Astrocyte (in vitro differentiated cells and primary cell): ENCODE results near the gene GALK2. TPM values are rescaled to one million over a fixed set of nuclear protein-coding genes. Genes with fewer than 3 reads are reported as not detected.

Experiments
- DNase-seq: peaks from one replicate; pipeline ENCODE4 v3.0.0-alpha.2; 2010; ENCODE audit warnings: low read depth
- FAIRE-seq: peaks from 2 replicates; lab custom pipeline; 2011; peaks lifted over from hg19 to GRCh38; lab: Jason Lieb, UNC
- H2AFZ ChIP-seq: 2 replicates; pipeline ENCODE4 v1.6.0; 2012; ENCODE audit warnings: low read depth, low read length, inconsistent platforms
- H3K27ac ChIP-seq: 2 replicates; pipeline ENCODE4 v1.5.1; 2011; ENCODE audit warnings: low read depth, low read length, inconsistent platforms
- H3K27me3 ChIP-seq: 2 replicates; pipeline ENCODE4 v1.6.0; 2011; ENCODE audit warnings: low read length, inconsistent platforms; ENCODE audit not compliant: insufficient read depth
- H3K36me3 ChIP-seq: 2 replicates; pipeline ENCODE4 v1.5.1; 2011; ENCODE audit warnings: low read length, inconsistent platforms; ENCODE audit not compliant: insufficient read depth
- H3K4me1 ChIP-seq: 2 replicates; pipeline ENCODE4 v1.5.1; 2011; ENCODE audit warnings: low read length, inconsistent platforms; ENCODE audit not compliant: insufficient read depth
- H3K4me2 ChIP-seq: 2 replicates; pipeline ENCODE4 v1.6.0; 2012; ENCODE audit warnings: low read length, inconsistent platforms
- H3K4me3 ChIP-seq: 2 replicates; pipeline ENCODE4 v1.5.1; 2011; ENCODE audit warnings: low read depth, mild to moderate bottlenecking, low read length, inconsistent platforms; ENCODE audit not compliant: insufficient read depth
- H3K79me2 ChIP-seq: 2 replicates; pipeline ENCODE4 v1.6.0; 2012; ENCODE audit warnings: mild to moderate bottlenecking, low read length, inconsistent platforms; ENCODE audit not compliant: insufficient read depth
- H3K9ac ChIP-seq: 2 replicates; pipeline ENCODE4 v1.6.0; 2012; ENCODE audit warnings: mild to moderate bottlenecking, low read length, inconsistent platforms
- H3K9me3 ChIP-seq: 2 replicates; pipeline ENCODE4 v1.5.1; 2012; ENCODE audit warnings: low read depth, mild to moderate bottlenecking, low read length, inconsistent platforms; ENCODE audit not compliant: insufficient read depth
- H4K20me1 ChIP-seq: 2 replicates; pipeline ENCODE4 v1.6.0; 2012; ENCODE audit warnings: low read length, inconsistent platforms; ENCODE audit not compliant: insufficient read depth
- H3K27ac Mint-ChIP-seq: one replicate; pipeline ENCODE4 v1.8.0; 2021; ENCODE audit warnings: mild to moderate bottlenecking, mixed read lengths; ENCODE audit not compliant: unreplicated experiment
- H3K27me3 Mint-ChIP-seq: one replicate; pipeline ENCODE4 v1.8.0; 2021; ENCODE audit warnings: low read depth, mixed read lengths; ENCODE audit not compliant: unreplicated experiment
- H3K36me3 Mint-ChIP-seq: one replicate; pipeline ENCODE4 v1.8.0; 2021; ENCODE audit warnings: low read depth, mixed read lengths; ENCODE audit not compliant: unreplicated experiment
- H3K4me1 Mint-ChIP-seq: one replicate; pipeline ENCODE4 v1.8.0; 2021; ENCODE audit warnings: low read depth, mixed read lengths; ENCODE audit not compliant: unreplicated experiment
- H3K4me3 Mint-ChIP-seq: one replicate; pipeline ENCODE4 v1.8.0; 2021; ENCODE audit warnings: mild to moderate bottlenecking, moderate library complexity, mixed read lengths; ENCODE audit not compliant: unreplicated experiment
- H3K9me3 Mint-ChIP-seq: one replicate; pipeline ENCODE4 v1.8.0; 2021; ENCODE audit warnings: mild to moderate bottlenecking, mixed read lengths; ENCODE audit not compliant: unreplicated experiment
- CTCF ChIP-seq: IDR thresholded peaks from 2 replicates; pipeline ENCODE4 v1.5.1; 2011; ENCODE audit warnings: low read depth, mild to moderate bottlenecking, inconsistent platforms, low read length, moderate library complexity; ENCODE audit not compliant: insufficient read depth
- EZH2 ChIP-seq: IDR thresholded peaks from 2 replicates; pipeline ENCODE4 v1.6.1; 2012; ENCODE audit warnings: mild to moderate bottlenecking, low read length, inconsistent platforms; ENCODE audit not compliant: insufficient read depth
- total RNA-seq: library from RNA; stranded (reverse); gene quantifications from 2 replicates; pipeline ENCODE4 v1.2.1, GENCODE V29; 2021

The GALK2 gene
- total RNA-seq, 1 donor from 2014 or later, result 21.4 TPM

- peak; percentile 50 for FAIRE-seq
- H3K79me2 ChIP-seq, result no peaks in the 10 kb centered on the region
- DNase-seq, result peak; percentile 71
These were observed 65.5 kb downstream of the GALK2 start for GRCh38 chr15:49235446-49236124.

GRCh38 chr15:49236869-49237268 lies 66.8 kb downstream of the GALK2 start:
- Mint-ChIP-seq H3K9me3 (no peaks in the 10 kb centered on the region), H3K4me3 (no peak overlapping the region), H3K27ac (no peak overlapping the region), H3K36me3 (peaks cover 7% of the 10 kb centered on the region), H3K4me1 (peaks cover 17% of the 10 kb centered on the region), H3K27me3 (no peaks in the 10 kb centered on the region)
- FAIRE-seq, result no peak
- H3K36me3 ChIP-seq, result peaks cover 7% of the 10 kb centered on the region
- no peaks in the 10 kb centered on the region for H3K4me1 ChIP-seq
- H3K4me3 ChIP-seq, result no peak overlapping the region
- no peaks in the 10 kb centered on the region for H3K27me3 ChIP-seq
- no peak overlapping the region for H2AFZ ChIP-seq
- no peak overlapping the region for H3K27ac ChIP-seq
- H4K20me1 ChIP-seq, result no peaks in the 10 kb centered on the region
- H3K9me3 ChIP-seq, result no peaks in the 10 kb centered on the region
- TF ChIP-seq EZH2 (no peak), CTCF (no peak)
- no peaks in the 10 kb centered on the region for H3K79me2 ChIP-seq
- DNase-seq, result no peak
- no peak overlapping the region for H3K4me2 ChIP-seq
- no peak overlapping the region for H3K9ac ChIP-seq

More at GRCh38 chr15:49235446-49236124, 65.5 kb downstream of the GALK2 start:
- no peaks in the 10 kb centered on the region for H3K4me1 ChIP-seq
- Mint-ChIP-seq H3K36me3 (peaks cover 7% of the 10 kb centered on the region), H3K27me3 (no peaks in the 10 kb centered on the region), H3K9me3 (no peaks in the 10 kb centered on the region), H3K4me1 (peaks cover 17% of the 10 kb centered on the region), H3K27ac (peak overlapping the region; percentile 22), H3K4me3 (no peak overlapping the region)
- no peak overlapping the region for H2AFZ ChIP-seq
- peak overlapping the region; percentile 45 for H3K4me2 ChIP-seq
- no peaks in the 10 kb centered on the region for H3K9me3 ChIP-seq
- H3K27me3 ChIP-seq, result no peaks in the 10 kb centered on the region
- H3K27ac ChIP-seq, result no peak overlapping the region
- TF ChIP-seq CTCF (peak; percentile 94), EZH2 (no peak)
- H3K36me3 ChIP-seq, result peaks cover 7% of the 10 kb centered on the region
- no peak overlapping the region for H3K9ac ChIP-seq
- no peak overlapping the region for H3K4me3 ChIP-seq
- H4K20me1 ChIP-seq, result no peaks in the 10 kb centered on the region

GRCh38 chr15:49238342-49238741 lies 68.3 kb downstream of the GALK2 start:
- Mint-ChIP-seq H3K9me3 (no peaks in the 10 kb centered on the region), H3K4me1 (peaks cover 23% of the 10 kb centered on the region), H3K36me3 (peaks cover under 1% of the 10 kb centered on the region), H3K27me3 (no peaks in the 10 kb centered on the region), H3K27ac (no peak overlapping the region), H3K4me3 (no peak overlapping the region)
- no peak overlapping the region for H3K9ac ChIP-seq
- no peak overlapping the region for H3K4me2 ChIP-seq
- no peaks in the 10 kb centered on the region for H3K9me3 ChIP-seq
- no peak overlapping the region for H3K4me3 ChIP-seq
- no peak overlapping the region for H3K27ac ChIP-seq
- no peak overlapping the region for H2AFZ ChIP-seq
- H4K20me1 ChIP-seq, result no peaks in the 10 kb centered on the region
- peaks cover 12% of the 10 kb centered on the region for H3K4me1 ChIP-seq
- TF ChIP-seq CTCF (no peak), EZH2 (no peak)
- FAIRE-seq (no peak), DNase-seq (peak; percentile 85)
- peaks cover 7% of the 10 kb centered on the region for H3K36me3 ChIP-seq
- H3K27me3 ChIP-seq, result no peaks in the 10 kb centered on the region
- no peaks in the 10 kb centered on the region for H3K79me2 ChIP-seq
